ENCODE measurements around the gene ELOF1.

- TF ChIP-seq CTCF (conservative IDR thresholded peaks at IDR 0.05), result no peak
- TF ChIP-seq EZH2 (IDR thresholded peaks at IDR 0.05; ENCODE audit: low read depth), result no peak
Measured at GRCh38 chr19:11580116-11580515, 21.1 kb upstream of the ELOF1 start.
